ENCODE measurements around the gene PIK3AP1.

The PIK3AP1 gene

GRCh38 chr10:96568402-96568801, 151.9 kb downstream of the PIK3AP1 start:
- no peak overlapping the region for H3K4me2 ChIP-seq (ENCODE audit: low read length)
- H3K9ac ChIP-seq (ENCODE audit: low read length), result no peak overlapping the region
- H3K4me3 ChIP-seq (ENCODE audit: low read depth, low read length, poor library complexity, severe bottlenecking), result no peak overlapping the region
- no peak for TF ChIP-seq EZH2 (IDR thresholded peaks at IDR 0.05; ENCODE audit: borderline replicate concordance, low read length)
- peaks cover 28% of the 10 kb centered on the region for H3K79me2 ChIP-seq (ENCODE audit: insufficient read depth, low read length)
- H2AFZ ChIP-seq (ENCODE audit: low read length), result no peak overlapping the region
- H3K9me3 ChIP-seq (ENCODE audit: low read length), result no peaks in the 10 kb centered on the region
- H3K9me2 ChIP-seq (ENCODE audit: low read depth, low read length), result no peaks in the 10 kb centered on the region
- H3K4me1 ChIP-seq (ENCODE audit: insufficient read depth, low read length, severe bottlenecking), result no peaks in the 10 kb centered on the region
- no peaks in the 10 kb centered on the region for H3F3A ChIP-seq (ENCODE audit: insufficient read depth, low read length)
- no peak overlapping the region for H3K27ac ChIP-seq (ENCODE audit: low read depth, low read length, poor library complexity, severe bottlenecking)
- no peaks in the 10 kb centered on the region for H4K20me1 ChIP-seq (ENCODE audit: insufficient read depth, low read length)
- H3K36me3 ChIP-seq (ENCODE audit: insufficient read depth, low read length), result peaks cover 31% of the 10 kb centered on the region; the same call in 1 of the 2 replicates
- no peaks in the 10 kb centered on the region for H3K27me3 ChIP-seq (ENCODE audit: insufficient read depth, low read length)

GRCh38 chr10:96565774-96566173, 154.5 kb downstream of the PIK3AP1 start:
- no peak overlapping the region for H3K9ac ChIP-seq (ENCODE audit: low read length)
- H3K79me2 ChIP-seq (ENCODE audit: insufficient read depth, low read length), result peaks cover 11% of the 10 kb centered on the region; the same call in 1 of the 2 replicates
- H2AFZ ChIP-seq (ENCODE audit: low read length), result no peak overlapping the region
- TF ChIP-seq CTCF (IDR thresholded peaks at IDR 0.05; ENCODE audit: low read length) (no peak), EZH2 (IDR thresholded peaks at IDR 0.05; ENCODE audit: borderline replicate concordance, low read length) (no peak)
- H3F3A ChIP-seq (ENCODE audit: insufficient read depth, low read length), result no peaks in the 10 kb centered on the region
- H3K4me2 ChIP-seq (ENCODE audit: low read length), result no peak overlapping the region
- no peaks in the 10 kb centered on the region for H3K9me2 ChIP-seq (ENCODE audit: low read depth, low read length)
- H4K20me1 ChIP-seq (ENCODE audit: insufficient read depth, low read length), result no peaks in the 10 kb centered on the region
- no peaks in the 10 kb centered on the region for H3K9me3 ChIP-seq (ENCODE audit: low read length)
- no peaks in the 10 kb centered on the region for H3K4me1 ChIP-seq (ENCODE audit: insufficient read depth, low read length, severe bottlenecking)
- no peak overlapping the region for H3K27ac ChIP-seq (ENCODE audit: low read depth, low read length, poor library complexity, severe bottlenecking)
- peaks cover 32% of the 10 kb centered on the region for H3K36me3 ChIP-seq (ENCODE audit: insufficient read depth, low read length)
- H3K4me3 ChIP-seq (ENCODE audit: low read depth, low read length, poor library complexity, severe bottlenecking), result no peak overlapping the region
- no peaks in the 10 kb centered on the region for H3K27me3 ChIP-seq (ENCODE audit: insufficient read depth, low read length)

- Histone ChIP-seq H3K9me2 (ENCODE audit: low read depth, low read length) (no peaks in the 10 kb centered on the region), H3K27ac (ENCODE audit: low read depth, low read length, poor library complexity, severe bottlenecking) (no peak overlapping the region), H3K27me3 (ENCODE audit: insufficient read depth, low read length) (no peaks in the 10 kb centered on the region), H3K9me3 (ENCODE audit: low read length) (no peaks in the 10 kb centered on the region), H3K4me2 (ENCODE audit: low read length) (no peak overlapping the region), H3K79me2 (ENCODE audit: insufficient read depth, low read length) (0 out of 2 replicates have a peak, but pooled peaks cover 4% of the 10 kb centered on the region), H3F3A (ENCODE audit: insufficient read depth, low read length) (no peaks in the 10 kb centered on the region), H2AFZ (ENCODE audit: low read length) (no peak overlapping the region), H3K4me3 (ENCODE audit: low read depth, low read length, poor library complexity, severe bottlenecking) (no peak overlapping the region), H3K36me3 (ENCODE audit: insufficient read depth, low read length) (peaks cover 43% of the 10 kb centered on the region), H4K20me1 (ENCODE audit: insufficient read depth, low read length) (no peaks in the 10 kb centered on the region), H3K9ac (ENCODE audit: low read length) (no peak overlapping the region), H3K4me1 (ENCODE audit: insufficient read depth, low read length, severe bottlenecking) (no peaks in the 10 kb centered on the region)
- TF ChIP-seq CTCF (IDR thresholded peaks at IDR 0.05; ENCODE audit: low read length) (no peak), EZH2 (IDR thresholded peaks at IDR 0.05; ENCODE audit: borderline replicate concordance, low read length) (no peak)
Observed at GRCh38 chr10:96560966-96561887, 159.1 kb downstream of the PIK3AP1 start.
